ENCODE results near the gene GAB2.

GAB2 gene

GRCh38 chr11:78397398-78397797 lies 20.2 kb downstream of the GAB2 start:
- Histone ChIP-seq H3K36me3 (ENCODE audit: control insufficient read depth, insufficient read depth, low read length) (no peaks in the 10 kb centered on the region), H3K4me3 (replicated peaks; ENCODE audit: low read depth, low read length) (no peak overlapping the region), H3K27me3 (replicated peaks; ENCODE audit: control insufficient read depth, insufficient read depth, low read length) (no peaks in the 10 kb centered on the region)
- peak; percentile 31 for DNase-seq (ENCODE audit: extremely low read depth, insufficient read length)
- TF ChIP-seq CTCF (IDR thresholded peaks at IDR 0.05; ENCODE audit: insufficient read depth, low read length, poor library complexity, severe bottlenecking) = peak; percentile 8

GRCh38 chr11:78395597-78395996 lies 22.0 kb downstream of the GAB2 start:
- H3K27me3 ChIP-seq (replicated peaks; ENCODE audit: control insufficient read depth, insufficient read depth, low read length) = no peaks in the 10 kb centered on the region
- no peaks in the 10 kb centered on the region for H3K36me3 ChIP-seq (ENCODE audit: control insufficient read depth, insufficient read depth, low read length)
- no peak overlapping the region for H3K4me3 ChIP-seq (replicated peaks; ENCODE audit: low read depth, low read length)
- TF ChIP-seq CTCF (IDR thresholded peaks at IDR 0.05; ENCODE audit: insufficient read depth, low read length, poor library complexity, severe bottlenecking) = no peak
- DNase-seq (ENCODE audit: extremely low read depth, insufficient read length) = no peak

GRCh38 chr11:78392854-78393253 lies 24.8 kb downstream of the GAB2 start:
- Histone ChIP-seq H3K4me3 (replicated peaks; ENCODE audit: low read depth, low read length) (no peak overlapping the region), H3K27me3 (replicated peaks; ENCODE audit: control insufficient read depth, insufficient read depth, low read length) (no peaks in the 10 kb centered on the region), H3K36me3 (ENCODE audit: control insufficient read depth, insufficient read depth, low read length) (no peaks in the 10 kb centered on the region)
- TF ChIP-seq CTCF (IDR thresholded peaks at IDR 0.05; ENCODE audit: insufficient read depth, low read length, poor library complexity, severe bottlenecking) = no peak
- DNase-seq (ENCODE audit: extremely low read depth, insufficient read length) = no peak

- no peak for TF ChIP-seq CTCF (IDR thresholded peaks at IDR 0.05; ENCODE audit: insufficient read depth, low read length, poor library complexity, severe bottlenecking)
- Histone ChIP-seq H3K4me3 (replicated peaks; ENCODE audit: low read depth, low read length) (no peak overlapping the region), H3K36me3 (ENCODE audit: control insufficient read depth, insufficient read depth, low read length) (no peaks in the 10 kb centered on the region), H3K27me3 (replicated peaks; ENCODE audit: control insufficient read depth, insufficient read depth, low read length) (no peaks in the 10 kb centered on the region)
- DNase-seq (ENCODE audit: extremely low read depth, insufficient read length) = no peak
Measured at GRCh38 chr11:78391424-78391823, 26.2 kb downstream of the GAB2 start.

GRCh38 chr11:78390809-78391208 lies 26.8 kb downstream of the GAB2 start:
- no peak for TF ChIP-seq CTCF (IDR thresholded peaks at IDR 0.05; ENCODE audit: insufficient read depth, low read length, poor library complexity, severe bottlenecking)
- H3K36me3 ChIP-seq (ENCODE audit: control insufficient read depth, insufficient read depth, low read length) = no peaks in the 10 kb centered on the region
- H3K4me3 ChIP-seq (replicated peaks; ENCODE audit: low read depth, low read length) = no peak overlapping the region
- DNase-seq (ENCODE audit: extremely low read depth, insufficient read length) = no peak
- H3K27me3 ChIP-seq (replicated peaks; ENCODE audit: control insufficient read depth, insufficient read depth, low read length) = no peaks in the 10 kb centered on the region

- TF ChIP-seq CTCF (IDR thresholded peaks at IDR 0.05; ENCODE audit: insufficient read depth, low read length, poor library complexity, severe bottlenecking) = no peak
- Histone ChIP-seq H3K4me3 (replicated peaks; ENCODE audit: low read depth, low read length) (no peak overlapping the region), H3K27me3 (replicated peaks; ENCODE audit: control insufficient read depth, insufficient read depth, low read length) (no peaks in the 10 kb centered on the region), H3K36me3 (ENCODE audit: control insufficient read depth, insufficient read depth, low read length) (no peaks in the 10 kb centered on the region)
- no peak for DNase-seq (ENCODE audit: extremely low read depth, insufficient read length)
Measured at GRCh38 chr11:78386215-78386941, 31.2 kb downstream of the GAB2 start.
